Activated CD4-positive, alpha-beta T cell treated with anti-CD3 and anti-CD28 coated beads for 4 hours (primary cell): ENCODE data around the gene CYTH1.

Source experiments
- DNase-seq, 2 donors: peaks; one replicate each; pipeline ENCODE4 v3.0.0-alpha.2; 2020

Gene CYTH1

GRCh38 chr17:78734793-78735641 lies 47.1 kb downstream of the CYTH1 start:
- peak in 1 of 2 donors; percentile 39 for DNase-seq

- DNase-seq: no peak
These were observed 49.7 kb downstream of the CYTH1 start for GRCh38 chr17:78732354-78732753.

- DNase-seq: no peak
These were observed 50.2 kb downstream of the CYTH1 start for GRCh38 chr17:78731904-78732303.

GRCh38 chr17:78729641-78730040 lies 52.4 kb downstream of the CYTH1 start:
- no peak for DNase-seq

- no peak for DNase-seq
These were observed 53.6 kb downstream of the CYTH1 start for GRCh38 chr17:78728495-78728894.

GRCh38 chr17:78727476-78728229 lies 54.4 kb downstream of the CYTH1 start:
- DNase-seq: no peak

GRCh38 chr17:78727057-78727456 lies 55.0 kb downstream of the CYTH1 start:
- DNase-seq: no peak

- DNase-seq: no peak
These were observed 55.6 kb downstream of the CYTH1 start for GRCh38 chr17:78726513-78726912.

- peak in 1 of 2 donors; percentile 18 for DNase-seq
These were observed 56.5 kb downstream of the CYTH1 start for GRCh38 chr17:78725448-78726021.

GRCh38 chr17:78724999-78725398 lies 57.1 kb downstream of the CYTH1 start:
- no peak for DNase-seq

- DNase-seq: no peak
These were observed 57.5 kb downstream of the CYTH1 start for GRCh38 chr17:78724544-78724943.

GRCh38 chr17:78723957-78724356 lies 58.1 kb downstream of the CYTH1 start:
- no peak for DNase-seq

- DNase-seq: no peak
These were observed 58.9 kb downstream of the CYTH1 start for GRCh38 chr17:78723001-78723796.

GRCh38 chr17:78722246-78722761 lies 59.8 kb downstream of the CYTH1 start:
- DNase-seq: no peak

- no peak for DNase-seq
These were observed 62.3 kb downstream of the CYTH1 start for GRCh38 chr17:78719630-78720298.

GRCh38 chr17:78718575-78719208 lies 63.4 kb downstream of the CYTH1 start:
- DNase-seq: no peak

GRCh38 chr17:78717431-78717980 lies 64.6 kb downstream of the CYTH1 start:
- DNase-seq: no peak

GRCh38 chr17:78716814-78717393 lies 65.2 kb downstream of the CYTH1 start:
- DNase-seq: peak; percentile 43 to 45

- DNase-seq: no peak
These were observed 65.8 kb downstream of the CYTH1 start for GRCh38 chr17:78716292-78716691.

- no peak for DNase-seq
These were observed 66.2 kb downstream of the CYTH1 start for GRCh38 chr17:78715876-78716275.
